Measurements from ENCODE around the gene GSAP. TPM values are rescaled to one million over a fixed set of nuclear protein-coding genes. Genes with fewer than 3 reads are reported as not detected.

The GSAP gene
- total RNA-seq, 1 experiment from 2014 or later = 23.3 TPM

- Mint-ChIP-seq H3K9me3 (ENCODE audit: low read depth, unreplicated experiment) (no peaks in the 10 kb centered on the region), H3K4me1 (ENCODE audit: low read depth, unreplicated experiment) (peaks cover under 1% of the 10 kb centered on the region), H3K27ac (ENCODE audit: unreplicated experiment) (no peak overlapping the region), H3K27me3 (ENCODE audit: unreplicated experiment) (no peaks in the 10 kb centered on the region), H3K4me3 (ENCODE audit: low read depth, unreplicated experiment) (no peak overlapping the region), H3K36me3 (ENCODE audit: insufficient read depth, unreplicated experiment) (no peaks in the 10 kb centered on the region)
- BruUV-seq (replicated peaks) = no TSS peak
- intact Hi-C loops (cut with micrococcal nuclease; ENCODE audit: unreplicated experiment) = no loop called here
- DNase-seq = no peak
- no peak for TF ChIP-seq CTCF (IDR thresholded peaks at IDR 0.05; ENCODE audit: unreplicated experiment)
- CTCF ChIA-PET = no interaction called here
Measured at GRCh38 chr7:77353911-77354310, 62.2 kb downstream of the GSAP start.

DNA sequence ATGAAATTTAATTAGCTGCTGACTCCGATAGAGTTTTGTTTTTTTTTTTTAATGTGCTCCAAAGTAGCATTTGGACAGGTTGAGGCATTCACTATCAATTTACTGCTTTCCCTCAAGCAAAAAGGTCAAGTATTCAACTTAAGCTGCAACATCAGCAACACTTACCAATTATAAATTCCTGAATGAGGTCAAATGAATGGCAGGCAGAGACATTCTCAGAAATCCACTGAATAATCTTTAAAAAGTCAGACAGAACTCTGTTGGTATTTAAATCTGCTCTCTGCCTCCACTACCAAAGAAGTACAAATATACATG lies 62.8 kb downstream of the GSAP start:
- Mint-ChIP-seq H3K4me1 (ENCODE audit: low read depth, unreplicated experiment) (peaks cover 6% of the 10 kb centered on the region), H3K9me3 (ENCODE audit: low read depth, unreplicated experiment) (no peaks in the 10 kb centered on the region), H3K27me3 (ENCODE audit: unreplicated experiment) (no peaks in the 10 kb centered on the region), H3K36me3 (ENCODE audit: insufficient read depth, unreplicated experiment) (no peaks in the 10 kb centered on the region), H3K4me3 (ENCODE audit: low read depth, unreplicated experiment) (no peak overlapping the region), H3K27ac (ENCODE audit: unreplicated experiment) (no peak overlapping the region)
- intact Hi-C loops (cut with micrococcal nuclease; ENCODE audit: unreplicated experiment) = no loop called here
- DNase-seq = no peak
- no peak for TF ChIP-seq CTCF (IDR thresholded peaks at IDR 0.05; ENCODE audit: unreplicated experiment)
- CTCF ChIA-PET = no interaction called here
- BruUV-seq (replicated peaks) = no TSS peak

DNA sequence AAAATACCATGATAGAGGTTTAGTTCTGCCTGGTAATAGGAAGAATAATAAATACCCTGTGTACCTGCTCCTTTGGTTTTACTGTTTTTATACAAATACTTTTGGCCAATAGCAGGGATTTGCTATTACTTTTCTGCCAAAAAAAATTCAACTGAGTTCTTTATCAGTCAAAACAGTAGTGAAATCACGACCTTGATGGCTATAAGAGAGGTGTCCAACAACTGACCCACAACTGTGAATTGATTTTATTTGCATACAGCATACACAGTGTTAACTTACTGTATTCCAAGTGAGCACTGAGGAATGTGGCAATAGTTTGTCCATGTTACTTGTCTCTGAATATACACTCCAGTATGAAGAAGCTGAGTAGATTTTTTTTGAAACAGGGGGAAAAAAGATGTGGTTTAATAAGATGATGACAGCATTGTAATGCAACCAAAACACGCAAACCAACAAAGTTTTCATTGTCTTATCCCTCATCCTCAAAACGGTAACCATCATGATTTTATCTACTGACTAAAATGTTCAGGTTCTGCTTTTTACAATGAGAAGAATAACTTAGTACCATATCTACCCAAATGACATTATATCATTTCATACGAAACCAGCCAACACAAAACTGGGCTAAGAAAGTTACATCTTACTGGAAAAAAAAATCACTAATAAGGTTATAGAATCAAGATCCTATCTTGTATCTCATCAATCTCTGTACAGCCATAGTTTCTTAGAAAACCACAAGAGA lies 63.3 kb downstream of the GSAP start:
- H3K4me3 Mint-ChIP-seq (ENCODE audit: low read depth, unreplicated experiment) = no peak overlapping the region
- no peaks in the 10 kb centered on the region for H3K9me3 Mint-ChIP-seq (ENCODE audit: low read depth, unreplicated experiment)
- TF ChIP-seq CTCF (IDR thresholded peaks at IDR 0.05; ENCODE audit: unreplicated experiment) = no peak
- no peak for DNase-seq
- no TSS peak for BruUV-seq (replicated peaks)
- H3K36me3 Mint-ChIP-seq (ENCODE audit: insufficient read depth, unreplicated experiment) = no peaks in the 10 kb centered on the region
- CTCF ChIA-PET = no interaction called here
- intact Hi-C loops (cut with micrococcal nuclease; ENCODE audit: unreplicated experiment) = no loop called here
- no peak overlapping the region for H3K27ac Mint-ChIP-seq (ENCODE audit: unreplicated experiment)
- H3K4me1 Mint-ChIP-seq (ENCODE audit: low read depth, unreplicated experiment) = peaks cover 10% of the 10 kb centered on the region
- H3K27me3 Mint-ChIP-seq (ENCODE audit: unreplicated experiment) = no peaks in the 10 kb centered on the region

GRCh38 chr7:77351539-77352004 lies 64.6 kb downstream of the GSAP start:
- no peaks in the 10 kb centered on the region for H3K27me3 Mint-ChIP-seq (ENCODE audit: unreplicated experiment)
- H3K9me3 Mint-ChIP-seq (ENCODE audit: low read depth, unreplicated experiment) = no peaks in the 10 kb centered on the region
- intact Hi-C loops (cut with micrococcal nuclease; ENCODE audit: unreplicated experiment) = no loop called here
- CTCF ChIA-PET = no interaction called here
- peaks cover 10% of the 10 kb centered on the region for H3K4me1 Mint-ChIP-seq (ENCODE audit: low read depth, unreplicated experiment)
- no peak overlapping the region for H3K27ac Mint-ChIP-seq (ENCODE audit: unreplicated experiment)
- no TSS peak for BruUV-seq (replicated peaks)
- TF ChIP-seq CTCF (IDR thresholded peaks at IDR 0.05; ENCODE audit: unreplicated experiment) = no peak
- no peaks in the 10 kb centered on the region for H3K36me3 Mint-ChIP-seq (ENCODE audit: insufficient read depth, unreplicated experiment)
- no peak overlapping the region for H3K4me3 Mint-ChIP-seq (ENCODE audit: low read depth, unreplicated experiment)
- no peak for DNase-seq
